ENCODE measurements around the gene FOXP1.

Gene FOXP1

GRCh38 chr3:71505767-71506350 lies 77.7 kb downstream of the FOXP1 start:
- DNase-seq (ENCODE audit: low spot score), result no peak

- no peak for DNase-seq (ENCODE audit: low spot score)
Observed at GRCh38 chr3:71504250-71505036, 79.1 kb downstream of the FOXP1 start.

GRCh38 chr3:71503525-71504249 lies 79.8 kb downstream of the FOXP1 start:
- no peak for DNase-seq (ENCODE audit: low spot score)

- DNase-seq (ENCODE audit: low spot score), result no peak
Observed at GRCh38 chr3:71502066-71502625, 81.4 kb downstream of the FOXP1 start.

DNA sequence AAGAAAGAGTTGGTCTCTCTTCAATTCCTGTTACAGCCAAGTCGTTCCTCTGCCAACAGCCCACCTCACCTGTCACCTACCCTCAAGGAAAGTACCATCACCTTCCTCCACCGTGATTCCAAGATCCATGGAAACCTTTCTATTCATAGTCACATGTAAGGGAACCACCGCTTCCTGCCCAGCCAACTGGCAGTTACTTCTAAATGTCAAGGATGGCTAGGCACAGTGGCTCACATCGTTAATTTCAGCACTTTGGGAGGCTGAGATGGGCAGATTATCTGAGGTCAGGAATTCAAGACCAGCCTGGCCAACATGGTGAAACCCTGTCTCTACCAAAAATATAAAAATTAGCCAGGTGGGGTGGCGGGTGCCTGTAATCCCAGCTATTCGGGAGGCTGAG lies 82.8 kb downstream of the FOXP1 start:
- no peak for DNase-seq (ENCODE audit: low spot score)

DNA sequence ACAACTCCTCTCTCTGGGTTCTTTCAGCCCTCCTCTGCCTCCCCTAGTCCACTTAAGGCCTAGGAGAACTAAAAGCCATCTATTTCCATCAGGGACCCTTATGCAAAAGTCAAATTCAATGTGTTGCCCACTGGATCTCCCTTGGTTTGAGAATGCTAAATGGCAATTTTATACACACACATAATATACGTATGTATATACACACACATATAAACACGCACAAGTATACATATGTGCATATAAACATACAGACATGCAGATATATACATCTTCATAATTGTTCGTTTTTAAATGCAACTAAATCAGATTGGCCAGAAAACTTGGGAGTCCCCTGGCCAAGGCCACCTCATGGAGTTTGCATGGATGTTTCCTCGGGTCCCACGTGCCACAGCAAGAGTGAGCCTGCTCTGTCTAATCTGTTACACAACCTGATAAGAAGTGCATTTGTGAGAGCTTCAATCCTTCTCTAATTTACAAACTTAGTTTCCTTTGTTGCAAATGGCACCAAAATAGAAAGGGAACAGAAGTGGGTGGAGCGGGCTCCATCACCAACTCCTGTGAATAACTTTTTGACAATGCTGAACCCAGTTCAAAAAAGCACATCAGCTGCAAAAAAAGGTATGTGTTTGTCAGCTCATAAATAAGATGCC lies 84.2 kb downstream of the FOXP1 start:
- DNase-seq (ENCODE audit: low spot score), result no peak

- peak; percentile 44 for DNase-seq (ENCODE audit: low spot score)
Observed at GRCh38 chr3:71498543-71498942, 85.0 kb downstream of the FOXP1 start.

DNA sequence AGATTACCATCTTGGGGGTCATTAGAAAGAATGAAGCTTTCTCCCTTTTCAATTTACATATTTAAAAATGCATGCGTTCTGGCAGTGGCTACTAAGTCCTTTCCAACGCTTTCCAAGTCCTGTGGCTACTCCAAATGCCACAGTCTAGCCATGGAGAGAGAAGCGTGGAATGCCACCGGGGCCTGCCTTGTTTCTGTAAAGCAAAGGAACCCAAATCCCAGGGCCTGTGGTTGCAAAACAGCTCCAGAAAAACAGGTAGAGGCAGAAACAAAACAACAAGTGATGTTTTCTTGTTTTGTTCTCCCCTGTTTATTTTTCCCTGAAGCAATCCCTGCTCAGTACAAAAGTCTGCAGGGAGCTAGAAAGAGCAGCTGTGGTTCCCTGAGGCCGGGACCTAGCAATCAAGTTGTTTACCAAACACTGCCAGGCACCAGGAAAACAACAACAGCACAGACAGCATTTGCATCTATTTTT lies 85.5 kb downstream of the FOXP1 start:
- DNase-seq (ENCODE audit: low spot score), result peak; percentile 47

- DNase-seq (ENCODE audit: low spot score), result no peak
Observed at GRCh38 chr3:71497367-71497897, 86.1 kb downstream of the FOXP1 start.

- DNase-seq (ENCODE audit: low spot score), result no peak
Observed at GRCh38 chr3:71495708-71496472, 87.6 kb downstream of the FOXP1 start.

DNA sequence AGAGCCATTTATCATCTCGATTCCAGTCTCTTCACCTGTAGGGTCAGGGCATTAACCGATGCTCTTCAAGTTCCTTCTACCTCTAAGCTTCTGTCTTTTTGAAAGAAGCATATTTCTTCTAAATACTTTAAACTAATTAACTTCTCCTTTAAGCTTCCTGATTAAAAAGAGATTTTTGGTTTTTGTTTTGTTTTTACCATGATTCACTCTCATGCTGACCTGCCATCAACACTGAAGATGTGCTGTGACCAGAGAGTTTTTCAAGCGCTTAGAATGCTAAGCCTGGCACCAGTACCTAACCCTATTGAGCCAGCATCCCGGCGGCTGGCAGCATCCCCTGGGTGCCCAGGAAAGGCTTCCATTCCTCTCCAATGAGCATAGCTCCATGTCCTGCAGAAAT lies 89.3 kb downstream of the FOXP1 start:
- no peak for DNase-seq (ENCODE audit: low spot score)

DNA sequence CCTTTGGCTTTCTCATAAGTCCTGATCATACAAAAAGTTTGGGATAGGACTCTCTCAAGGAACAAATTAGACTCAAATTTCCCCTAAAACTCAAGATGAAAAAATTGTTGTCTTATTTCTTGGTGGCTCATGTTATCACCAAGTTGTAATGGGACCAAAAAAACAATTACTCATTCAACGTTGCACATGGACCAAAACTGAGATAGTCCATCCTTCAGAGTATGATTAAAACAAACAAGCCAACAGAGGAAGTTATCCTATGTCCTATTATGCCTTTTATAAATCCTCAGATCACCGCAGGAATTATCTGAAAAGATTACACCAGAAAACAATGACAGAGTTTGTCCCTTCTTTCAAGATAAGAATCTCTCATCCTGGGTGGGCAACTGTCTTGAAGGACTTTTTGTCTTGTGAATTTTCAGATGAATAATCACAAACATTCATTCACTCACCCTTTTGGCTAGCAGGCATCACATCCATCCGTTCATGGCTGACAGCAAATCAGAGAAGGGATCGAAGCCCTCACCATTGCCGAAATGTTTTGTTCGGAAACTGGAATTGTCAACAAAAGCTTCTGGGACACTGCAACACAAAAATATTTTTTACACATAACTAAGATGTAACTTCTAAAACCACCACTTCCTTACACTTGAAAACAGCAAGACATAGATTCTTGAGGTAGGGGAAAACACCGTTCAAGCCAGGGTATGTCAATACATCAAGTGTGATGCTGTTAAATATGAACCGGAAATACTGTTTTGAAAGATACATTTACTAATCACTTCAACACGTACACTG lies 90.4 kb downstream of the FOXP1 start:
- no peak for DNase-seq (ENCODE audit: low spot score)

DNA sequence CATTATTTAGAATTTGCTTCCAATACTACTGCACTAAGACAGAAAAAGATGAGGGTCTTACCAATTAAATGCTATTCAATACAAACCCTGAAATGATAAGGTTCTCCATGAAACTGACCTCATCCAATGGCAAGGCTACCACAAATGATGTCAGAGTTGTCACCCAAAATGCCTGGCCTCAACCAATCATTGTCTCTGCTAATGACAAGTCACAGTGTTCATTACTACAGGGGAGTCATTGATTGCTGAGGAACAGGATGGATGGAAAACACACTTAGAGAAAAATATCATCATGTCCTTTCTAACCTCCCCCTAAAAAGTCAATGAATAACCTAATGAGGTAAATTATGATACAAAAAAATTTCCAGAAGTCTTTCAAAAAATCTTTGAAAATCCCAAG lies 91.0 kb downstream of the FOXP1 start:
- no peak for DNase-seq (ENCODE audit: low spot score)

- DNase-seq (ENCODE audit: low spot score), result no peak
Observed at GRCh38 chr3:71491154-71491752, 92.3 kb downstream of the FOXP1 start.

GRCh38 chr3:71490692-71491091 lies 92.8 kb downstream of the FOXP1 start:
- no peak for DNase-seq (ENCODE audit: low spot score)

DNA sequence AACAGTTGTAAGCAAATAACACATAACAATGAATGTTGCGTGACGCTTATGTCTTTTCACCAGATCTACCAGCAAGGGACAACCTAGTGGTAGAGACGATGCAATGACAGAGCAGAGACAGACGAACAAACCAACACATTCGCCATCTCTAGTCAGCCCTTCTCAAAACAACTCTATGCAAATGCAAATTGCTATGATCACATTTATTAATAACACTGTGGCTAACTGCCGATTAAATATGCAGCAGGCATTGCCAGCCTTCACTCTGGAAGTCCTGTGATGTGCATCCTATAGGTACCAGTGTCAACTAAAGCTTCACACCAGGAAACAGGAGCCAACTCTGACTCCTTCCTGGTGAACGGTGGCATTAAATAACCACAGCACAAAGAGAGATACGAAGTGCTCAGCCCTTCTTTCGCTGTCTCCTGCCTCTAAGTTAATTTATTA lies 94.2 kb downstream of the FOXP1 start:
- no peak for DNase-seq (ENCODE audit: low spot score)

DNA sequence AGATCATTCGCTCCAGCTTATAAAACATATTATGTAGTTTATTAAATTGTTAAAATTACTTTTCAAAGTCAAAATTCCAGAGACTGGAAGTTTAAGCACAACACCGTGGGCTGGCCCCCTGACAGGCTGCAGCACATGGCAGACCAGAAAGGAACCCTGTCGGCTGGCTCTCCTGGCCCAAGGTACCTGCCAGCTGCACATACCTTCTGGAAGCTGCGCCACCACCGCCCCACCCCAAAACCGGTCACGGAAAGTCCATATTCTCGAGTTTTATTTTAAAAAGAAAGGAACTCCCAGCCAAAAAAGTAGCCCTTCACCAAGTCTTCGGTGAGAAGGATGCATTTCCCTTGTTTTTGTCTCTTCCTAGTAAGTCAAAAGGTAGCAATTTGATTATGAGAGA lies 94.6 kb downstream of the FOXP1 start:
- no peak for DNase-seq (ENCODE audit: low spot score)

GRCh38 chr3:71488391-71488809 lies 95.1 kb downstream of the FOXP1 start:
- no peak for DNase-seq (ENCODE audit: low spot score)

DNA sequence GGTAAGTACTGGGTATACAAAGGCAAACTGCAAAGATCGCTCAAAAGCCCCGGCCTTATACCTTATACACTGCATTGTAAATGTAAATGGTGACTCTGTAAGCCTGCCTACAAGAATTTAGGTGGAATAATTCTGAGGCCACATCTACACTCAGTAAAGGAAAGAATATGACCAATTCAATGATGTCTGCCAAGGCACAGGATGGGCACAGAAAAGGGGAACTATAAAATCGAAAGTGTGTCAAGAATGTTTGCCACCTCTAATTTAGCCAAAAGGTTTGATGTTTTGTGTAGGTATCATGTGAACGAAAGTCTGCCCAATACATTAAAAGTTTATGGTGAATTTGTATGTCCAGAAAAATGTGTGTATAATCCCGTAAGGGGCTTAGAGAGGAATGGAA lies 96.1 kb downstream of the FOXP1 start:
- DNase-seq (ENCODE audit: low spot score), result no peak

DNA sequence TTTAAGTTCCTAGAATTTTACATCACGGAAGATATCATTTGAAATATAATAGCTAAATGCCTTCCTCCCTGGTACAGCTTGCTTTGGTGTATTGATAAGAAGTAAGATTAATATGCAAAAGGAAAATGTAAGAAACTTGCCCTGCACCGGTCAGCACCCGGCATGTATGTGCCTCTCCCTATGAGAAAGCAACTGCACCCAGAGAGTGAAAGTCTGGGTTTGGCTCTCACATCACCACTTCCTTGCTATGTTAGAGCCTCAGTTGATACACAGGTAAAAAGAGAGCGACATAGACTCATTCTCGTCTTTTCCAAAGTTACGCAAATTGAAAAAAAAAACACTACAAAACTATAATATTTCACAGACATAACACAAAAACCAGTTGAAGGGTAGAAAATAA lies 96.7 kb downstream of the FOXP1 start:
- no peak for DNase-seq (ENCODE audit: low spot score)

Measured in globus pallidus (tissue), 1 donor.